Mucosa of descending colon (tissue), 3 donors: Measurements from ENCODE around the gene PRXL2B. TPM values are rescaled to one million over a fixed set of nuclear protein-coding genes. Genes with fewer than 3 reads are reported as not detected.

ENCODE experiments used
- ATAC-seq: fragments of 200-7000 bp; cut with Tn5 transposase; one replicate; pipeline ENCODE4 v1.9.1; 2020; ENCODE audit warnings: mild to moderate bottlenecking, moderate library complexity
- DNase-seq, 3 donors: peaks; one replicate each; pipeline ENCODE4 v3.0.0-alpha.2; 2020
- H3K36me3 ChIP-seq: fragments of 200-600 bp; one replicate; pipeline ENCODE4 v1.8.0; 2021; ENCODE audit warnings: low read depth, mild to moderate bottlenecking
- H3K4me1 ChIP-seq: fragments of 200-600 bp; one replicate; pipeline ENCODE4 v1.8.0; 2021; ENCODE audit warnings: low read depth, mild to moderate bottlenecking
- H3K4me3 ChIP-seq: fragments of 200-600 bp; one replicate; pipeline ENCODE4 v1.8.0; 2021; ENCODE audit warnings: mild to moderate bottlenecking
- H3K9me3 ChIP-seq: fragments of 200-600 bp; one replicate; pipeline ENCODE4 v1.8.0; 2021; ENCODE audit warnings: mild to moderate bottlenecking
- intact Hi-C, 2 donors: fragments of 100-400 bp; cut with DNase I in 1 of 2; cut with micrococcal nuclease in 1 of 2; formaldehyde crosslinking; loops; one replicate each; pipeline versions ENCODE4 v1.11.0 to v1.11.1; 2022; cut with DNase I, micrococcal nuclease
- total RNA-seq, 3 donors: library from RNA; stranded (reverse); fragmentation: NEBNext Ultra II Directional in 2 of 3; extraction: Animal tissue kit (Norgen Biotek cat#: 25700) in 2 of 3; gene quantifications; one replicate each; pipeline versions ENCODE4 v1.2.1 to v1.2.4, GENCODE V29; 2021 to 2023
- TF ChIP-seq, protein P1 (sequence below): fragments of 200-600 bp; IDR thresholded peaks from one replicate; pipeline ENCODE4 v1.8.0; 2022; ENCODE audit warnings: antibody characterized with exemption, mild to moderate bottlenecking
- donor health status: DM: no; HTN: no; CAD: no; lungs with moderate emphysema.
- donor health status: DM: no; HTN: no; CAD: no.
- donor health status: DM: no; HTN: yes; CAD: no.

PRXL2B gene
- total RNA-seq, 3 donors from 2014 or later: 45.2 to 65.5 (median 48.3) TPM

DNA sequence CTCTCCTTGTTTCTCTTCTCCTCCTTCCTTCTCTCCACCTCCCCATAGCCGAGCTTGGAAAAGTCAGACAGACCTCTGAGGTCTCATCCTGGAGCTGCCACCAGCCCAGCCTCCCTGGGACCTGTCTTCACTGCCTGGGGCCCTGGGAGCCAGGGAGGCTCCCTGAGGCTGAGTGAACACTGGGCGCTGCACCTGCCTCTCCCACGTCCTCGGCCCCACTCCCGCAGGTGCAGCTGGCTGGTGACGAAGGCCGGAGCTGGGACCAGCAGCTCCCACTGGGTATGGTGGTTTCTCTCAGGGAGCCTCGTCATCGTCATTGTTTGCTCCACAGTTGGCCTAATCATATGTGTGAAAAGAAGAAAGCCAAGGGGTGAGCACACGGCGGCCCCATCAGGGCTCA is 25.1 kb upstream of the PRXL2B start:
- intact Hi-C loops: no loop called here
- no peak for DNase-seq
- H3K4me1 ChIP-seq: peaks cover 24% of the 10 kb centered on the region
- H3K4me3 ChIP-seq: no peak overlapping the region
- no peak for ATAC-seq
- peaks cover 5% of the 10 kb centered on the region for H3K36me3 ChIP-seq
- no peaks in the 10 kb centered on the region for H3K9me3 ChIP-seq
- TF ChIP-seq, protein P1, sequence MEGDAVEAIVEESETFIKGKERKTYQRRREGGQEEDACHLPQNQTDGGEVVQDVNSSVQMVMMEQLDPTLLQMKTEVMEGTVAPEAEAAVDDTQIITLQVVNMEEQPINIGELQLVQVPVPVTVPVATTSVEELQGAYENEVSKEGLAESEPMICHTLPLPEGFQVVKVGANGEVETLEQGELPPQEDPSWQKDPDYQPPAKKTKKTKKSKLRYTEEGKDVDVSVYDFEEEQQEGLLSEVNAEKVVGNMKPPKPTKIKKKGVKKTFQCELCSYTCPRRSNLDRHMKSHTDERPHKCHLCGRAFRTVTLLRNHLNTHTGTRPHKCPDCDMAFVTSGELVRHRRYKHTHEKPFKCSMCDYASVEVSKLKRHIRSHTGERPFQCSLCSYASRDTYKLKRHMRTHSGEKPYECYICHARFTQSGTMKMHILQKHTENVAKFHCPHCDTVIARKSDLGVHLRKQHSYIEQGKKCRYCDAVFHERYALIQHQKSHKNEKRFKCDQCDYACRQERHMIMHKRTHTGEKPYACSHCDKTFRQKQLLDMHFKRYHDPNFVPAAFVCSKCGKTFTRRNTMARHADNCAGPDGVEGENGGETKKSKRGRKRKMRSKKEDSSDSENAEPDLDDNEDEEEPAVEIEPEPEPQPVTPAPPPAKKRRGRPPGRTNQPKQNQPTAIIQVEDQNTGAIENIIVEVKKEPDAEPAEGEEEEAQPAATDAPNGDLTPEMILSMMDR: no peak

- TF ChIP-seq, protein P1: peak; percentile 42
- no peak for ATAC-seq
- Histone ChIP-seq H3K4me3 (no peak overlapping the region), H3K36me3 (peaks cover 5% of the 10 kb centered on the region), H3K9me3 (no peaks in the 10 kb centered on the region), H3K4me1 (peaks cover 23% of the 10 kb centered on the region)
- DNase-seq: no peak
- intact Hi-C loops: no loop called here
Measured at GRCh38 chr1:2561898-2562895, 24.4 kb upstream of the PRXL2B start.

DNA sequence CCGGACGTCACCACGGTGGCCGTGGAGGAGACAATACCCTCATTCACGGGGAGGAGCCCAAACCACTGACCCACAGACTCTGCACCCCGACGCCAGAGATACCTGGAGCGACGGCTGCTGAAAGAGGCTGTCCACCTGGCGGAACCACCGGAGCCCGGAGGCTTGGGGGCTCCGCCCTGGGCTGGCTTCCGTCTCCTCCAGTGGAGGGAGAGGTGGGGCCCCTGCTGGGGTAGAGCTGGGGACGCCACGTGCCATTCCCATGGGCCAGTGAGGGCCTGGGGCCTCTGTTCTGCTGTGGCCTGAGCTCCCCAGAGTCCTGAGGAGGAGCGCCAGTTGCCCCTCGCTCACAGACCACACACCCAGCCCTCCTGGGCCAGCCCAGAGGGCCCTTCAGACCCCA is 23.4 kb upstream of the PRXL2B start:
- intact Hi-C loops: no loop called here
- Histone ChIP-seq H3K9me3 (no peaks in the 10 kb centered on the region), H3K4me1 (peaks cover 13% of the 10 kb centered on the region), H3K36me3 (peaks cover 5% of the 10 kb centered on the region), H3K4me3 (no peak overlapping the region)
- DNase-seq (no peak), ATAC-seq (no peak)
- TF ChIP-seq, protein P1: no peak

GRCh38 chr1:2564006-2564814 is 22.4 kb upstream of the PRXL2B start:
- no peaks in the 10 kb centered on the region for H3K9me3 ChIP-seq
- DNase-seq (peak in 1 of 3 donors; percentile 55), ATAC-seq (no peak)
- H3K4me1 ChIP-seq: peaks cover 4% of the 10 kb centered on the region
- TF ChIP-seq, protein P1: no peak
- H3K36me3 ChIP-seq: no peaks in the 10 kb centered on the region
- no peak overlapping the region for H3K4me3 ChIP-seq
- intact Hi-C loops: no loop called here

- DNase-seq: peak; percentile 60 to 85 (median 61)
- Histone ChIP-seq H3K36me3 (no peaks in the 10 kb centered on the region), H3K4me3 (no peak overlapping the region), H3K9me3 (no peaks in the 10 kb centered on the region), H3K4me1 (peaks cover 4% of the 10 kb centered on the region)
- peak; percentile 89 for ATAC-seq
- TF ChIP-seq, protein P1: no peak
- intact Hi-C loops: no loop called here
Measured at GRCh38 chr1:2564815-2565374, 21.7 kb upstream of the PRXL2B start.
